C4-2B (cell line): ENCODE results near the gene DZIP3.

Experiments
- ZFX ChIP-seq: fragments of 450-650 bp; IDR thresholded peaks from 2 replicates; pipeline ENCODE4 v1.6.1; 2017
- TF ChIP-seq, protein P1 (sequence below): fragments of 450-650 bp; conservative IDR thresholded peaks from 2 replicates; pipeline ENCODE4 v1.5.1; 2017; ENCODE audit warnings: mild to moderate bottlenecking

DNA sequence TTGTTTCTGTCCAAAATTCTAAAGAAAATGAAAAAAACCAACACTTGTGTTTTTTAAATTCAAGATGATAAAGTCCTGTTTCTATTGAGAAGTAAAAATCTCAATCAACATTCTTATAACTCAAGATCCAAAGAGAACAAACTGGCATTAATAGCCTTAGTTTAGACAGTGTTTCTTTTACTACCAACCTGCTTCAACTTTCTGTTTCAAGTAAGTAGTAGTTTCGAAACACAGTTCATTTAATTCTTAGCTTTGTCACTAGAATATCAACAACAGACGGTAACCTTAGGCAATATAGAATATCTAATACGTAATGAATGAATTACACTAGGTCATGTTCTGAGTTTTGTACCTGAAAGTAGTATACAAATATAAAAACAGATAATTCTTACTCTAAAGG lies 24.0 kb upstream of the DZIP3 start:
- TF ChIP-seq, protein P1, sequence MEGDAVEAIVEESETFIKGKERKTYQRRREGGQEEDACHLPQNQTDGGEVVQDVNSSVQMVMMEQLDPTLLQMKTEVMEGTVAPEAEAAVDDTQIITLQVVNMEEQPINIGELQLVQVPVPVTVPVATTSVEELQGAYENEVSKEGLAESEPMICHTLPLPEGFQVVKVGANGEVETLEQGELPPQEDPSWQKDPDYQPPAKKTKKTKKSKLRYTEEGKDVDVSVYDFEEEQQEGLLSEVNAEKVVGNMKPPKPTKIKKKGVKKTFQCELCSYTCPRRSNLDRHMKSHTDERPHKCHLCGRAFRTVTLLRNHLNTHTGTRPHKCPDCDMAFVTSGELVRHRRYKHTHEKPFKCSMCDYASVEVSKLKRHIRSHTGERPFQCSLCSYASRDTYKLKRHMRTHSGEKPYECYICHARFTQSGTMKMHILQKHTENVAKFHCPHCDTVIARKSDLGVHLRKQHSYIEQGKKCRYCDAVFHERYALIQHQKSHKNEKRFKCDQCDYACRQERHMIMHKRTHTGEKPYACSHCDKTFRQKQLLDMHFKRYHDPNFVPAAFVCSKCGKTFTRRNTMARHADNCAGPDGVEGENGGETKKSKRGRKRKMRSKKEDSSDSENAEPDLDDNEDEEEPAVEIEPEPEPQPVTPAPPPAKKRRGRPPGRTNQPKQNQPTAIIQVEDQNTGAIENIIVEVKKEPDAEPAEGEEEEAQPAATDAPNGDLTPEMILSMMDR: no peak
- TF ChIP-seq ZFX: no peak
